Measurements from ENCODE around the gene LAMC2.

LAMC2 gene

GRCh38 chr1:183168308-183168707 lies 17.8 kb upstream of the LAMC2 start:
- no peak for DNase-seq (ENCODE audit: low read depth)

GRCh38 chr1:183173828-183174227 lies 12.2 kb upstream of the LAMC2 start:
- no peak for DNase-seq (ENCODE audit: low read depth)

- DNase-seq (ENCODE audit: low read depth): no peak
These were observed 10.4 kb upstream of the LAMC2 start for GRCh38 chr1:183175631-183176030.

- DNase-seq (ENCODE audit: low read depth): no peak
These were observed 7.5 kb upstream of the LAMC2 start for GRCh38 chr1:183178545-183178944.

GRCh38 chr1:183179033-183179432 lies 7.0 kb upstream of the LAMC2 start:
- DNase-seq (ENCODE audit: low read depth): no peak

DNA sequence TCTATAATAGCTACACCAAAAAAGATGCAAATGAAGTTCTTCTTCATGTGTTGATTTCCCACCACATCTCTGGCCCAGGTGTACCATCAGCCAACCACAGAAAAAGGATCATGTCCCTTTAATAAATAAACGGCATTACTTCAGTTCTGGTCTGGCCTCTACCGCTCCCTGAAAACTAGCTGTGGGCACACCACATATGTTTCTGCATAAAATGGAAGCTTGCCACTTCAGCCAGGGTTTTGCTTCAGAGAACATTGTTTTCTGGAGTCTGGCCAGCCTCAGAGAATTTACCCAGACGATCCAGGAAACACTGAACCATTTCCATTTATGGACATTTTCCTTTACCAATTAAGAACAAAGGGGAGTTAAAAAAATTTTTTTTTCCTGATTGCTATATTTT lies 5.8 kb upstream of the LAMC2 start:
- DNase-seq (ENCODE audit: low read depth): no peak

- DNase-seq (ENCODE audit: low read depth): no peak
These were observed 5.4 kb upstream of the LAMC2 start for GRCh38 chr1:183180634-183181056.

- no peak for DNase-seq (ENCODE audit: low read depth)
These were observed 777 bp downstream of the LAMC2 start for GRCh38 chr1:183186841-183187240.

GRCh38 chr1:183188240-183188639 lies 2.2 kb downstream of the LAMC2 start:
- DNase-seq (ENCODE audit: low read depth): no peak

DNA sequence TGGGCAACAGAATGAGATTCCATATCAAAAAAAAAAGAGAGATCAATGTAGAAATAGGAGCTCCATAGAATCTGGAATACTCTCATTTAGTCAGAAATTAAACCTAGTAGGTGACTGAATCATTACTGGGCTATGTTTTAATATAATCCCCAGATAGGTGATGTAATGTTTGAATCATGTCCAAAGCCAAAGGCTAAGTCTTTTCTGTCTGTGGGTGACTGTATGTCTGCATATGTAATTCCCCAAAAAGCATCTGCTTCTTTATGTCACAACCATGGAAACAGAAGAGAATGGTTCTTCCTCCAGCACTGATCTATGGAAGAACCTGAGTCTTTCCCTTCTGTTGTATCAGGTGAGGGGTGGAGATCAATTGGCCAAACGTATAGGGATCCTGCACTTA lies 5.8 kb downstream of the LAMC2 start:
- DNase-seq (ENCODE audit: low read depth): no peak

DNA sequence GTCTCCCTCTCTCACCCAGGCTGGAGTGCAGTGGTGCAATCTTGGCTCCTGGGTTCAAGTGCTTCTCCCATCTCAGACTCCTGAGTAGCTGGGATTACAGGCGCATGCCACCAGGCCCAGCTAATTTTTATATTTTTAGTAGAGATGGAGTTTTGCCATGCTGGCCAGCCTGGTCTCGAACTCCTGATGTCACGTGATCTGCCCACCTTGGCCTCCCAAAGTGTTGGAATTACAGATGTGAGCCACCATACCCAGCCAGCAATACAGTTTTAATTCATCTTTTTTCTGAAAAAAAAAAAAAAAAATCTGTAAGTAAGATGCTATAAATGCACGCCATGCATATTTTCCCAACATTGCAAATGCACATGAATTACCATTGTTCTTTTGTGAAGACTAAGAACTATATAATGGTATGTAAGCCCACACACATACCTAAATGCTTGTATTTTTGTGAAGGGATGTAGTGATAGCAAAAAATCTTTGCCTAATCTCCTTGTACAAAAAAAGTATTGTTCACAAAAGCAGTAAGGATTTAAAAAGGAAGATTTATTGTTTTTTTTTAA lies 8.0 kb downstream of the LAMC2 start:
- DNase-seq (ENCODE audit: low read depth): no peak

DNA sequence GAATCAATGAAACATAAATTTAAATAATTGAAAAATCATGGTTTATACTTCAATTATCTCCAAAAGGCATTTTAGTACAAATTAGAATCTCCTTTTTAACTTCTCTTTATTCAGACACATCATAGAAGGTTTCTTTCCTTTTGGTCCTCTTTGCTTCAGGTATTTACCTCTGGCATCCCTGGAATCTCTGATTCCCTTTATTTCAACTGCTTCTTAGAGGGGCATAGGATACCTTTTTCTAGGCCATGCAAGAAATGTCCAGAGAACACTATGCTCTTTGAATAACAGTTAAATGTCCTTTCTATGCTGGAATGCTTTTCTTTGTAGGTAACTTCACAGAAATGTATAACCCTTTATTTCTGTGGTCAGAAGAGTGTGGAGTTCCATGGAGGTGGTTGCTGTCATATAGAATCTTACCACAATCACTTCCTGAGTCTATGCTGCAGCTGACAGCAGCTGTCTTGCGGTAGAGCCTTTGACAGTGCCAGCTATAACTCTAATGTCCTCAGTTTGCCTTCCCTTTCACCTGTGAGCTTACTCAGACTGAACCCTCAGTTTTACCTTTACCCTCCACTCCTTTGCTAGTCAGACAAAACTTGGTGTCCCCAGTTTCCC lies 8.6 kb downstream of the LAMC2 start:
- no peak for DNase-seq (ENCODE audit: low read depth)

DNA sequence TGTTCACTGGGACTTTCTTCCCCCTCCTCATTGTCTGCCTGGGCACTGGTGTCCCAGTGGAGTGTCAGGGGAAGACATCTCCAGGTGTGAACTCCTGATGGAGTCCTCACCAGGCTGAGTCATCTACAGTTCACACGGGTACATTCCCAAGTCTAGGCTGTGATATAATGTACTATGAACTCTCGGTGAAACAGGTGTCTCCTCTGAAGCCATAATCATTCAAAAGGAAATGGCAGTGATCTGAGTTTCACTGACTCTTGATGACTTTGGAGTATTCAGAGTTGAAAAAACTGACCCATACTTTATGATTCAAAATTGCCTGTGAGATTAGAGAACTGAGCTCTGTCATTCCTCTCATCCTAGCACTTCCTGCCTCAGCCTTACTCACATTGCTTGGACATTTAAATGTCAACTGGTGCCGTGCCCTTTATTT lies 9.1 kb downstream of the LAMC2 start:
- DNase-seq (ENCODE audit: low read depth): no peak

- no peak for DNase-seq (ENCODE audit: low read depth)
These were observed 11.7 kb downstream of the LAMC2 start for GRCh38 chr1:183197762-183198161.

DNA sequence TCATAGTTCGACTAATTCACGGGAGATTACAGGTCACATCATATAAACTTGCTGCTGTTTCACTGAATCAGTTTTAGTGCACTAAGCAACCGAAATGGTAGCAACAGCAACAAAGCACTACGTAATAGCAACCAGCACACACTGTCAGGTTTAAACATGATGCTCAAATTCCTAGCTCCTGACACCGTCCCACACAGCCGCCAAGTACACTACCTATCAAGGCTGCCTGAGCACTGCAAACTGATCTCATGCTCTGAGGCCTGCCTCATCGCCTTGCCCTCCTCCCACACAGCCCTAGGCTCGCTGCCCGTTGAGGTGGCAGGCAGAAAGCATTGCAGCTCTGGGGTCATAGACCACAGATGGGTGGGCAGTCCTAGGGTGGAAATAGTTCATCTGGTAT lies 12.4 kb downstream of the LAMC2 start:
- no peak for DNase-seq (ENCODE audit: low read depth)

DNA sequence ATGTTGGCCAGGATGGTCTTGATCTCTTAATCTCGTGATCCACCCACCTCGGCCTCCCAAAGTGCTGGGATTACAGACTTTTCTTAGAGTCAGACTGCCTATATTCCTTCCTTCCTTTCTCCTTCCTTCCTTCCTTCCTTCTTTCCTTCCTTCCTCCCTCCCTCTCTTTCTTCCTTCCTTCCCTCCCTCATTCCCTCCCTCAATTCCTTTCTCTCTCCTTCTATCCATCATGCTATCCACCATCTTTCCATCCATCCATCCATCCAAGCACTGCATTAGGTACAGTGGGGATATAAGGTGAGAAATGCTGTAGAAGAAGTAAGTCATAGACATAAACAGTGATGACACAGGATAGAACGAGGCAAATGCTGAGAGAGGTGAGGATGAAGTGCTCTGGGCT lies 13.2 kb downstream of the LAMC2 start:
- no peak for DNase-seq (ENCODE audit: low read depth)

DNA sequence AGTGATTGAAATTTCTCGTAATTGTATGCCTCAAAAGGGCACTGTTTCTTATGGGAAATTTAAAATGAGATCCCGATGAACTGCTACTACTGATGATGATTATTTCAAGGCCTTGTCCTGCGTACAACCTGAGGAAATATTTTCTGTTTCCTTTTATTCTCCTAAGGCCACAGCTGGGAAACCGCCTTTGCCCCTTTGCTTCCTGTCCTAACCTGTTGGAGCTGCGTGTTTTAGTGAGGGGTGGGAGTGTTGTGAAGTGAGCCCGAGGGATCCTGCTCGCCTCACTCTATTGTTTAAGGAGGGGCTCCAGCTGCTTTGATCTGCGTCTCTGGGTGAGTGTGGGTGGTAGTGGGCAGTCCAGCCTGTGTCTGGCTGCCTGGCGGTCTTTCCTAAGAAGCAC lies 14.4 kb downstream of the LAMC2 start:
- DNase-seq (ENCODE audit: low read depth): no peak

DNA sequence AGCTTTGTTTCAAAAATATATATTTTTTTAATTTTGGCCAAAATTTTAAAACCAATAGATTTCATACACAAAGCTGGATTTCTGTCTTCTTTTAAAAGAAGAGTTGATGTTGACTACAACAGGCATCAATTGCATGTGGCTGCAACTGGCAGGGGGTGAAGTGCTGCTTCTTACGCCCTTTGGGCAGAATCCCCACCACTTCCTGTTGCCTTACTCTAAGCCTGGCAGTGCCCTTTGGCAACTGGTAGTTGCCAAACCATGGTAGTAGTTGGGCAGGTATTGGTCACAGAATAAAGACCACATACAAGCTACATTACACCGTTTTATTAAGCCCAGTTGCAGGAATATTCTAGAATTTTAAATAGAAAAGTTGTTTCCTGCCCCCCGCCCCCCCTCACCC lies 17.0 kb downstream of the LAMC2 start:
- no peak for DNase-seq (ENCODE audit: low read depth)

- DNase-seq (ENCODE audit: low read depth): no peak
These were observed 19.2 kb downstream of the LAMC2 start for GRCh38 chr1:183205196-183205781.

DNA sequence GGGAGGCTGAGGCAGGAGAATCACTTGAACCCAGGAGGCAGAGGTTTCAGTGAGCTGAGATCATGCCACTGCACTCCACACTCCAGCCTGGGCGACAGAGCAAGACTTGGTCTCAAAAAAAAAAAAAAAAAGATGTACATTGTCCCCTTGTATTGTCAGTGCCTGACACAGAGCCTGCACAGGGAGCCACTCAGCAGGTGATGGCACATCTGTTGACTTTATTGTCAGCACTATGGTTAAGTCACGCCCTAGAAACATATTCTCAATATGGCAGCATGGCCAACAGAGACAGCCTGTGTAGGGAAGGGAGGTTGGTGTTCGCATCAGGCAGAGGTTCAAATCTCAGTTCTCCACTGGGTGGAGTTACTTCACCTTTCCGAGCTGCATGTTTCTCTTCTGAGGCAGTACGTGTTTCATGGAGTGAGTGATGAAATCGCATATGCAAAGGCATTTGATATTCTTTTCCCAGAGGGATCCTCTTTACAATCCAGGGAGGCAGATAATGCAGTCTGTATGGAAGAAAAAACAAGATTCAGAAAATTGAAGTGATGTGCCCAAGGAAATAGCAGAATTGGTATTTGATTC lies 20.6 kb downstream of the LAMC2 start:
- no peak for DNase-seq (ENCODE audit: low read depth)

- no peak for DNase-seq (ENCODE audit: low read depth)
These were observed 23.6 kb downstream of the LAMC2 start for GRCh38 chr1:183209533-183210158.

- no peak for DNase-seq (ENCODE audit: low read depth)
These were observed 24.6 kb downstream of the LAMC2 start for GRCh38 chr1:183210681-183211080.

GRCh38 chr1:183212870-183213269 lies 26.8 kb downstream of the LAMC2 start:
- no peak for DNase-seq (ENCODE audit: low read depth)

Data from stimulated activated CD4-positive, alpha-beta T cell treated with anti-CD3 and anti-CD28 coated beads, Interleukin-2, amount 100 ng/mL, for 4 hours (primary cell).